GM18873 (cell line): ENCODE results near the gene FUT9.

Experiments used
- ATAC-seq: cut with Tn5 transposase; IDR thresholded peaks from one replicate; pipeline ENCODE4 v1.9.1; 2021; ENCODE audit warnings: mild to moderate bottlenecking, moderate library complexity, moderate number of reproducible peaks; ENCODE audit not compliant: unreplicated experiment, low FRiP score

FUT9 gene

GRCh38 chr6:96164802-96165201, 149.0 kb downstream of the FUT9 start:
- no peak for ATAC-seq

- ATAC-seq, result no peak
Measured at GRCh38 chr6:96171112-96171511, 155.3 kb downstream of the FUT9 start.

DNA sequence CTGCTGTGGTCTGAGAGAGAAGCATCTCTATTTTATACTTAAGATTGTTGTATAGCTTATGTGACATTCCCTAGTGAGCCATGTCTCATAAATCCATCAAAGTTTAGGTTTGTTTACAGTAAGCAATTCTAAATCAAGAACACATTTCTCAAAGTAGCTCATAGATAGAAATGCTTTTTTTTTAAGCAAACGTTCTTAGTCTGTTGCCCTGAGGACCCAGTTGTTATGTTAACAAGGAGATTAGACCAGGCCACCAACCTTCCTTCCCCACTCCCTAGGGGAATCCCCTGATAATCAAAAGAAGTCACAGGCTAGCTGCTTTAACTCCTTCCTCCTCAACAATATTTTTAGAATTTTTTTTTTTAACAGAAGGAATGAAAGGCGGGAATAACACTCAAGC, 169.0 kb downstream of the FUT9 start:
- no peak for ATAC-seq

- no peak for ATAC-seq
Measured at GRCh38 chr6:96186094-96186493, 170.3 kb downstream of the FUT9 start.

GRCh38 chr6:96186516-96187195, 170.9 kb downstream of the FUT9 start:
- ATAC-seq, result no peak

- no peak for ATAC-seq
Measured at GRCh38 chr6:96194675-96195074, 178.9 kb downstream of the FUT9 start.

DNA sequence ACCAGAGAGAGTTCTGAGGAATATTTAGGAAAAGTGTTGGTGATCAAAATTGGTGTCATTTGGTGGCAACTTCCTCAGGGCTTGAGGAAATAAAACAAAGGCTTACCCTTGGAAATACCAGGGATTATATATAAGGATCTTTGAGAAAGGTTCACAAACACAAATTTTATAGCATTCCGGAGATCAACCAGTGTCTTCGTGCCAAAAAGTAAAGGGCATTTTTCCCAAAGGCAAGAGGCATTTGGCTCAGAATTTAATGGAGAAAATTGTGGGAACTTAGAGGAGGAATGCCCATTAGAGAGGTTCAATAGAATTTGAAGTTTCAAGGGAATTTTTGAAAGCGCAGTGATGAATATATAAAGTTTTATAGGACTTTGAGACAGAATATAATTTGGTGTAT, 179.5 kb downstream of the FUT9 start:
- ATAC-seq, result no peak

GRCh38 chr6:96196633-96197032, 180.9 kb downstream of the FUT9 start:
- ATAC-seq, result no peak

- ATAC-seq, result no peak
Measured at GRCh38 chr6:96197241-96197640, 181.5 kb downstream of the FUT9 start.

GRCh38 chr6:96202571-96202970, 186.8 kb downstream of the FUT9 start:
- no peak for ATAC-seq

DNA sequence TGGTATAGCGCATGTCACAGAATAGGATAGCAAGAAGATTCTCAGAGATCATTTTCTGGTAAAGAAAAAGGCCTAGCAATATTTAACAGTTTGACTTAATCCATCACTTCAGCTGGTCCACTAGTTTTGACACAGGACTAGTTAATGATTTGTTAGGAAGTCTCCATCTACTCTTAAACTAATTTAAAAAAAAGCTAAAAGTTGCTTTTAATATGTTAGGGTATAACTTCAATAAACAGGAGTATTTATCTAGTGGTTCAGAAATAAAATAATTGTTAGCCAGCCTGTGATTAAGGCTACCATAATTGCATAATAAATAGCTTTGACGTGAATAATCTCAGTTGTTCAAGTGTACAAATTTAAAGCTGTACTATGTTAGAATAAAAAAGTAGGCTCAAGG, 195.6 kb downstream of the FUT9 start:
- ATAC-seq, result no peak

GRCh38 chr6:96212066-96212465, 196.3 kb downstream of the FUT9 start:
- no peak for ATAC-seq

DNA sequence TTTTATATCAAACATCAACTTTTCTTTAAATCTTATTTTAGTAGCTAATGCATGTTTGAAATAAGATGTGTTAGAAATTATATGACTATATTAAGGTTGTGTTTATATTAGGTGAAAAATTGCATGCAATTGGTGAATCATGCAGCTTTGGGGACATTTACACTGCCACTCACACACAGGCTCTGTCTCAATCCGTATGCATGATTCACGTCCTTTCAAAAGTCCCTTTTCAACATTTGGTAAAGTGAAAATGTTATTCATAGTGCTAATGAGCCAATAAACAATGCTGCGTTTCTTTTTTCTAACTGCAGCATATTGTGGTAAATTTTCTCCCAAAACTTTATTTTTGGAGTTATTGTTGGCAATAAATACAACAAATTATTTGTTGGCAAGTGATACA, 198.0 kb downstream of the FUT9 start:
- ATAC-seq, result no peak

- ATAC-seq, result no peak
Measured at GRCh38 chr6:96223695-96224094, 207.9 kb downstream of the FUT9 start.

- ATAC-seq, result no peak
Measured at GRCh38 chr6:96227135-96227534, 211.4 kb downstream of the FUT9 start.

- ATAC-seq, result no peak
Measured at GRCh38 chr6:96234444-96234843, 218.7 kb downstream of the FUT9 start.

- no peak for ATAC-seq
Measured at GRCh38 chr6:96235927-96236326, 220.2 kb downstream of the FUT9 start.

DNA sequence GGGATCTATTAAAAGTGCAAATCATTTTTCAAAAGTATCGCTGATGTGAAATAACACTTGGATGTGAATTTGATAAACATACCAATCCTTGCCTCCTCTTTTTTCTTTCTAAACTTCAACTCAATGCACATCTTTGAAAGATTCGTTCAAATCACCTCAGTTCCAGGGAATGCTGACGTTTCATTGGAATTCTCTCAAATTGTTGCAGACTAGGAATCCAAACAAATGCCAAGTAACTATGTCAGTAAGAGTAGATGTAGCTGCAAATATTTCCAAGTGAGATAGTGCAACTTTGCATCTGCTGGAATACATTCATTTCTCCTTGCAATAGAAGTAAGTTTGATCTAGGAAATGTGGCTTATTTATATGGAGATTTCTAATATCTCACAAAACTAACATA, 220.7 kb downstream of the FUT9 start:
- no peak for ATAC-seq

GRCh38 chr6:96237638-96238347, 222.0 kb downstream of the FUT9 start:
- no peak for ATAC-seq

- ATAC-seq, result no peak
Measured at GRCh38 chr6:96246563-96246962, 230.8 kb downstream of the FUT9 start.

GRCh38 chr6:96249755-96250154, 234.0 kb downstream of the FUT9 start:
- no peak for ATAC-seq

DNA sequence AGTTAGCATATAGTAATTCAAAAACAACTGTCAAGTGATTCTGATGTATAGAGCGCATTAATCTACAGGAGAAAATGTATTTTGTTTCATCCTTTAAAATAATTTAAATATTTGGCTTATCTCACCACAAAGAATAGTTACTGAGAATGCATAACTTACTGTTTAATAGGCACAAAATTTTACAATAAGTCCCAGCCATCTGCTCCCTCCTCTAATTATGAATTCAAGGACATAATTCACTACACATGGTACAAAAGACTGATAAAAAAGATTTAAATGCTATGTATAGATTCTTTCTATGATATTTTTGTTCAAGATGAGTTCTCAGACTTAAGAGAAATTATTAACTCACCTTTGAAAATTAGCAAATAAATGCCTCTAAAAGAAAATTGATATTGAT, 242.0 kb downstream of the FUT9 start:
- ATAC-seq, result no peak
